HepG2 (cell line): ENCODE data around the gene AARSD1. TPM values are rescaled to one million over a fixed set of nuclear protein-coding genes. Genes with fewer than 3 reads are reported as not detected.

Experiments used
- BRD4 ChIP-seq: sonication (generic); formaldehyde crosslinking; IDR thresholded peaks from 2 replicates; pipeline ENCODE4 v1.4.0; 2020; ENCODE audit warnings: missing genetic modification reagents
- DMAP1 ChIP-seq: IDR thresholded peaks from 2 replicates; pipeline ENCODE4 v1.6.1; 2016
- FOSL2 ChIP-seq: sonication (generic); formaldehyde crosslinking; IDR thresholded peaks from 2 replicates; pipeline ENCODE4 v1.4.0; 2020; ENCODE audit warnings: missing genetic modification reagents
- FOXK2 ChIP-seq: fragments of 450-650 bp; IDR thresholded peaks from 2 replicates; pipeline ENCODE4 v1.6.1; 2016
- GMEB1 ChIP-seq: sonication (generic); formaldehyde crosslinking; IDR thresholded peaks from 2 replicates; pipeline ENCODE4 v1.5.1; 2020; ENCODE audit warnings: missing genetic modification reagents, mild to moderate bottlenecking, borderline replicate concordance
- HOXD1 ChIP-seq: sonication (generic); formaldehyde crosslinking; IDR thresholded peaks from 2 replicates; pipeline ENCODE4 v1.5.0; 2020; ENCODE audit warnings: missing genetic modification reagents
- IRX3 ChIP-seq: sonication (generic); formaldehyde crosslinking; IDR thresholded peaks from 2 replicates; pipeline ENCODE4 v1.8.1; 2023; ENCODE audit warnings: mild to moderate bottlenecking, low read depth, missing genetic modification reagents, borderline replicate concordance
- JUN ChIP-seq: sonication (generic); formaldehyde crosslinking; IDR thresholded peaks from 2 replicates; pipeline ENCODE4 v1.4.0; 2020; ENCODE audit warnings: mild to moderate bottlenecking, missing genetic modification reagents
- KLF9 ChIP-seq: IDR thresholded peaks from 2 replicates; pipeline ENCODE4 v1.6.1; 2016; ENCODE audit warnings: low read depth
- POLR2AphosphoS5 ChIP-seq: IDR thresholded peaks from 2 replicates; pipeline ENCODE4 v1.6.1; 2012; ENCODE audit warnings: low read depth, low read length
- PTBP1 ChIP-seq: fragments of 200-400 bp; formaldehyde crosslinking; IDR thresholded peaks from 2 replicates; pipeline ENCODE4 v1.6.1; 2018; ENCODE audit warnings: low read length, low read depth; ENCODE audit not compliant: poor library complexity, severe bottlenecking
- RFXAP ChIP-seq: sonication (generic); formaldehyde crosslinking; IDR thresholded peaks from 2 replicates; pipeline ENCODE4 v1.4.0; 2020; ENCODE audit warnings: missing genetic modification reagents, borderline replicate concordance
- U2AF1 ChIP-seq: fragments of 200-400 bp; formaldehyde crosslinking; optimal IDR thresholded peaks from 2 replicates; pipeline ENCODE3; 2017; ENCODE audit warnings: mild to moderate bottlenecking, low read depth, low read length
- ZFX ChIP-seq: sonication (generic); formaldehyde crosslinking; IDR thresholded peaks from 2 replicates; pipeline ENCODE4 v1.4.0; 2020; ENCODE audit warnings: mild to moderate bottlenecking, low read depth, missing genetic modification reagents, moderate library complexity
- ZNF253 ChIP-seq: sonication (generic); formaldehyde crosslinking; IDR thresholded peaks from 2 replicates; pipeline ENCODE4 v1.8.0; 2022; ENCODE audit warnings: mild to moderate bottlenecking, missing genetic modification reagents, borderline replicate concordance
- ZNF292 ChIP-seq: sonication (generic); formaldehyde crosslinking; IDR thresholded peaks from 2 replicates; pipeline ENCODE4 v1.8.1; 2022; ENCODE audit warnings: mild to moderate bottlenecking, low read depth, missing genetic modification reagents, borderline replicate concordance
- ZNF329 ChIP-seq: sonication (generic); formaldehyde crosslinking; IDR thresholded peaks from 2 replicates; pipeline ENCODE4 v1.9.0; 2021; ENCODE audit warnings: low read depth, mild to moderate bottlenecking, missing genetic modification reagents
- ZSCAN21 ChIP-seq: sonication (generic); formaldehyde crosslinking; IDR thresholded peaks from 2 replicates; pipeline ENCODE4 v1.8.0; 2022; ENCODE audit warnings: mild to moderate bottlenecking, missing genetic modification reagents, moderate library complexity, borderline replicate concordance
- polyA plus RNA-seq, 8 experiments: library from polyadenylated mRNA; depleted of rRNA in 3 of 8; stranded (reverse) in 7 of 8; unstranded in 1 of 8; fragments of >200 nt; fragmentation: Illumina TruSeq in 4 of 8; extraction: Trizol in 4 of 8; gene quantifications; 2 replicates each; pipeline versions ENCODE4 v1.2.1 to v1.2.3, GENCODE V29; 2011 to 2016; ENCODE audit warnings: low read depth in 4 of 8, missing spikeins in 1 of 8, mixed read lengths in 1 of 8; ENCODE audit not compliant: insufficient read depth in 1 of 8
- total RNA-seq, 5 experiments: library from RNA; depleted of rRNA; stranded (reverse); fragments of >200 nt; fragmentation: Illumina TruSeq; extraction: Trizol; gene quantifications; 2 replicates each; pipeline ENCODE4 v1.2.3, GENCODE V29; 2016; ENCODE audit warnings: low read depth in 1 of 5
- TF ChIP-seq, protein P1 (sequence below): IDR thresholded peaks from 2 replicates; pipeline ENCODE4 v1.6.1; 2012; ENCODE audit warnings: inconsistent platforms
- TF ChIP-seq, protein P2 (sequence below): sonication (generic); formaldehyde crosslinking; IDR thresholded peaks from 2 replicates; pipeline ENCODE4 v1.8.0; 2022; ENCODE audit warnings: mild to moderate bottlenecking, missing genetic modification reagents
- TF ChIP-seq, protein P3 (sequence below): sonication (generic); formaldehyde crosslinking; IDR thresholded peaks from 2 replicates; pipeline ENCODE4 v1.5.0; 2020; ENCODE audit warnings: mild to moderate bottlenecking, missing genetic modification reagents
- TF ChIP-seq, protein P4 (sequence below): sonication (generic); formaldehyde crosslinking; IDR thresholded peaks from 2 replicates; pipeline ENCODE4 v1.8.1; 2023; ENCODE audit warnings: mild to moderate bottlenecking, moderate library complexity, missing genetic modification reagents
- TF ChIP-seq, protein P5 (sequence below): IDR thresholded peaks from 2 replicates; pipeline ENCODE4 v1.6.1; 2018; ENCODE audit warnings: missing genetic modification reagents, mild to moderate bottlenecking, missing compliant biosample characterization

Gene AARSD1
- total and polyA plus RNA-seq, 2 of the 13 experiments (the other 11 are each of a cell fraction or from before 2014, with no cell fraction given) = 24.7 to 29.3 TPM

- TF ChIP-seq, protein P1, sequence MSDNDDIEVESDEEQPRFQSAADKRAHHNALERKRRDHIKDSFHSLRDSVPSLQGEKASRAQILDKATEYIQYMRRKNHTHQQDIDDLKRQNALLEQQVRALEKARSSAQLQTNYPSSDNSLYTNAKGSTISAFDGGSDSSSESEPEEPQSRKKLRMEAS = no peak
- TF ChIP-seq PTBP1 (no peak), POLR2AphosphoS5 (no peak; the same call in 1 of the 2 replicates), BRD4 (CRISPR knock-in tag) (no peak), JUN (CRISPR knock-in tag) (no peak), GMEB1 (CRISPR knock-in tag) (no peak), ZSCAN21 (CRISPR knock-in tag) (no peak), ZNF253 (CRISPR knock-in tag) (no peak), IRX3 (CRISPR knock-in tag) (0 out of 2 replicates have a peak, but pooled peaks have one; percentile 24), HOXD1 (no peak), RFXAP (CRISPR knock-in tag) (0 out of 2 replicates have a peak, but pooled peaks have one; percentile 41), FOSL2 (CRISPR knock-in tag) (no peak), ZNF329 (CRISPR knock-in tag) (0 out of 2 replicates have a peak, but pooled peaks have one; percentile 45), U2AF1 (no peak), ZNF292 (CRISPR knock-in tag) (0 out of 2 replicates have a peak, but pooled peaks have one; percentile 17), FOXK2 (no peak), DMAP1 (CRISPR knock-in tag) (no peak), ZFX (0 out of 2 replicates have a peak, but pooled peaks have one; percentile 4), KLF9 (CRISPR knock-in tag) (no peak)
- TF ChIP-seq, protein P2, sequence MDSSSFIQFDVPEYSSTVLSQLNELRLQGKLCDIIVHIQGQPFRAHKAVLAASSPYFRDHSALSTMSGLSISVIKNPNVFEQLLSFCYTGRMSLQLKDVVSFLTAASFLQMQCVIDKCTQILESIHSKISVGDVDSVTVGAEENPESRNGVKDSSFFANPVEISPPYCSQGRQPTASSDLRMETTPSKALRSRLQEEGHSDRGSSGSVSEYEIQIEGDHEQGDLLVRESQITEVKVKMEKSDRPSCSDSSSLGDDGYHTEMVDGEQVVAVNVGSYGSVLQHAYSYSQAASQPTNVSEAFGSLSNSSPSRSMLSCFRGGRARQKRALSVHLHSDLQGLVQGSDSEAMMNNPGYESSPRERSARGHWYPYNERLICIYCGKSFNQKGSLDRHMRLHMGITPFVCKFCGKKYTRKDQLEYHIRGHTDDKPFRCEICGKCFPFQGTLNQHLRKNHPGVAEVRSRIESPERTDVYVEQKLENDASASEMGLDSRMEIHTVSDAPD (CRISPR knock-in tag) = no peak
- TF ChIP-seq, protein P3, sequence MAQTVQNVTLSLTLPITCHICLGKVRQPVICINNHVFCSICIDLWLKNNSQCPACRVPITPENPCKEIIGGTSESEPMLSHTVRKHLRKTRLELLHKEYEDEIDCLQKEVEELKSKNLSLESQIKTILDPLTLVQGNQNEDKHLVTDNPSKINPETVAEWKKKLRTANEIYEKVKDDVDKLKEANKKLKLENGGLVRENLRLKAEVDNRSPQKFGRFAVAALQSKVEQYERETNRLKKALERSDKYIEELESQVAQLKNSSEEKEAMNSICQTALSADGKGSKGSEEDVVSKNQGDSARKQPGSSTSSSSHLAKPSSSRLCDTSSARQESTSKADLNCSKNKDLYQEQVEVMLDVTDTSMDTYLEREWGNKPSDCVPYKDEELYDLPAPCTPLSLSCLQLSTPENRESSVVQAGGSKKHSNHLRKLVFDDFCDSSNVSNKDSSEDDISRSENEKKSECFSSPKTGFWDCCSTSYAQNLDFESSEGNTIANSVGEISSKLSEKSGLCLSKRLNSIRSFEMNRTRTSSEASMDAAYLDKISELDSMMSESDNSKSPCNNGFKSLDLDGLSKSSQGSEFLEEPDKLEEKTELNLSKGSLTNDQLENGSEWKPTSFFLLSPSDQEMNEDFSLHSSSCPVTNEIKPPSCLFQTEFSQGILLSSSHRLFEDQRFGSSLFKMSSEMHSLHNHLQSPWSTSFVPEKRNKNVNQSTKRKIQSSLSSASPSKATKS (CRISPR knock-in tag) = no peak
- TF ChIP-seq, protein P4, sequence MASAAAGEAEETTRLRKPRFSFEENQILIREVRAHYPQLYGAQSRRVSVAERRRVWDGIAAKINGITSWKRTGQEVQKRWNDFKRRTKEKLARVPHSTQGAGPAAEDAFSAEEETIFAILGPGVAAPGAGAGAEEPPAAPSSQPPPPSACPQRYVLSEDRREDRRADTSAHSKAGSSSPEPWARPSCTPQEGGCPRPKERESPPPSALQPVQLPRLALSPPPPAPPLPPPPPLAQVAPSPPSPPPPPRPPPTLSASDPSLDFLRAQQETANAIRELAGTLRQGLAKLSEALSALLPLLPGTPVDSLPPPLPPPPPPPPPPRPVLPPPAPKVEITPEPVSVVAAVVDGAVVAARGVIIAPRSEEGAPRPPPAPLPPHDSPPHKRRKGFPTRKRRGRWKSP (CRISPR knock-in tag) = no peak
- TF ChIP-seq, protein P5, sequence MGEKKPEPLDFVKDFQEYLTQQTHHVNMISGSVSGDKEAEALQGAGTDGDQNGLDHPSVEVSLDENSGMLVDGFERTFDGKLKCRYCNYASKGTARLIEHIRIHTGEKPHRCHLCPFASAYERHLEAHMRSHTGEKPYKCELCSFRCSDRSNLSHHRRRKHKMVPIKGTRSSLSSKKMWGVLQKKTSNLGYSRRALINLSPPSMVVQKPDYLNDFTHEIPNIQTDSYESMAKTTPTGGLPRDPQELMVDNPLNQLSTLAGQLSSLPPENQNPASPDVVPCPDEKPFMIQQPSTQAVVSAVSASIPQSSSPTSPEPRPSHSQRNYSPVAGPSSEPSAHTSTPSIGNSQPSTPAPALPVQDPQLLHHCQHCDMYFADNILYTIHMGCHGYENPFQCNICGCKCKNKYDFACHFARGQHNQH (CRISPR knock-in tag) = no peak
These were observed 62.6 kb downstream of the AARSD1 start (continued) for GRCh38 chr17:42901535-42902229.
